Neural progenitor cell (in vitro differentiated cells): ENCODE results near the gene L1TD1. TPM values are rescaled to one million over a fixed set of nuclear protein-coding genes. Genes with fewer than 3 reads are reported as not detected.
"Not testable (repeated sequence)": the region's sequence is repeated elsewhere in the genome, so short reads cannot be mapped to it uniquely, and the experiment has no call there.

Experiments
- DNase-seq: peaks from one replicate; pipeline ENCODE4 v3.0.0-alpha.2; 2016; ENCODE audit warnings: low spot score
- H2AFZ ChIP-seq: fragments of 200-600 bp; sonication (generic); replicated peaks from 2 replicates; pipeline ENCODE4 v1.6.1; 2016; ENCODE audit warnings: antibody characterized with exemption
- H3F3A ChIP-seq: fragments of 200-600 bp; sonication (generic); 2 replicates; pipeline ENCODE4 v1.6.1; 2016; ENCODE audit warnings: antibody characterized with exemption, low read depth
- H3K27ac ChIP-seq: fragments of 200-600 bp; sonication (generic); 2 replicates; pipeline ENCODE4 v1.5.1; 2016; ENCODE audit warnings: mild to moderate bottlenecking
- H3K27me3 ChIP-seq: fragments of 200-600 bp; sonication (generic); 2 replicates; pipeline ENCODE4 v1.6.1; 2016; ENCODE audit warnings: mild to moderate bottlenecking, moderate library complexity
- H3K36me3 ChIP-seq: fragments of 200-600 bp; sonication (generic); 2 replicates; pipeline ENCODE4 v1.5.1; 2016
- H3K4me1 ChIP-seq: fragments of 200-600 bp; sonication (generic); 2 replicates; pipeline ENCODE4 v1.6.1; 2016; ENCODE audit warnings: mixed run types
- H3K4me2 ChIP-seq: fragments of 200-600 bp; sonication (generic); 2 replicates; pipeline ENCODE4 v1.6.1; 2016
- H3K4me3 ChIP-seq: fragments of 200-600 bp; sonication (generic); 2 replicates; pipeline ENCODE4 v1.5.1; 2016
- H3K79me2 ChIP-seq: fragments of 200-600 bp; sonication (generic); 2 replicates; pipeline ENCODE4 v1.6.1; 2016; ENCODE audit warnings: low read depth
- H3K9ac ChIP-seq: fragments of 200-600 bp; sonication (generic); 2 replicates; pipeline ENCODE4 v1.6.1; 2016
- H3K9me3 ChIP-seq: fragments of 200-600 bp; sonication (generic); 2 replicates; pipeline ENCODE4 v1.5.1; 2016; ENCODE audit warnings: low read depth
- H4K20me1 ChIP-seq: fragments of 200-600 bp; sonication (generic); 2 replicates; pipeline ENCODE4 v1.6.1; 2016; ENCODE audit warnings: low read depth
- H3K27ac Mint-ChIP-seq: 3 replicates; pipeline ENCODE4 v1.8.0; 2021; ENCODE audit warnings: mixed read lengths
- H3K27me3 Mint-ChIP-seq: 2 replicates; pipeline ENCODE4 v1.8.0; 2022; ENCODE audit warnings: low read depth, mild to moderate bottlenecking, inconsistent platforms, moderate library complexity, mixed read lengths; ENCODE audit not compliant: insufficient read depth
- H3K36me3 Mint-ChIP-seq: 3 replicates; pipeline ENCODE4 v1.8.0; 2021; ENCODE audit warnings: mixed read lengths
- H3K4me1 Mint-ChIP-seq: 3 replicates; pipeline ENCODE4 v1.8.0; 2021; ENCODE audit warnings: mixed read lengths
- H3K4me3 Mint-ChIP-seq: 3 replicates; pipeline ENCODE4 v1.8.0; 2021; ENCODE audit warnings: mild to moderate bottlenecking, moderate library complexity, mixed read lengths
- H3K9me3 Mint-ChIP-seq: 3 replicates; pipeline ENCODE4 v1.8.0; 2020; ENCODE audit warnings: mixed read lengths
- CTCF ChIP-seq: fragments of 200-600 bp; sonication (generic); IDR thresholded peaks from 2 replicates; pipeline ENCODE4 v1.5.1; 2017; ENCODE audit warnings: antibody characterized with exemption, mild to moderate bottlenecking
- EZH2 ChIP-seq: fragments of 200-600 bp; sonication (generic); IDR thresholded peaks from 2 replicates; pipeline ENCODE4 v1.6.1; 2017; ENCODE audit warnings: antibody characterized with exemption, mild to moderate bottlenecking, moderate library complexity
- EZH2phosphoT487 ChIP-seq: fragments of 200-600 bp; sonication (generic); IDR thresholded peaks from 2 replicates; pipeline ENCODE4 v1.6.1; 2017; ENCODE audit warnings: antibody characterized with exemption
- total RNA-seq: library from RNA; depleted of rRNA; stranded (reverse); fragments of >200 nt; gene quantifications from 2 replicates; pipeline ENCODE4 v1.2.3, GENCODE V29; 2015; ENCODE audit warnings: low replicate concordance

L1TD1 gene, protein sequence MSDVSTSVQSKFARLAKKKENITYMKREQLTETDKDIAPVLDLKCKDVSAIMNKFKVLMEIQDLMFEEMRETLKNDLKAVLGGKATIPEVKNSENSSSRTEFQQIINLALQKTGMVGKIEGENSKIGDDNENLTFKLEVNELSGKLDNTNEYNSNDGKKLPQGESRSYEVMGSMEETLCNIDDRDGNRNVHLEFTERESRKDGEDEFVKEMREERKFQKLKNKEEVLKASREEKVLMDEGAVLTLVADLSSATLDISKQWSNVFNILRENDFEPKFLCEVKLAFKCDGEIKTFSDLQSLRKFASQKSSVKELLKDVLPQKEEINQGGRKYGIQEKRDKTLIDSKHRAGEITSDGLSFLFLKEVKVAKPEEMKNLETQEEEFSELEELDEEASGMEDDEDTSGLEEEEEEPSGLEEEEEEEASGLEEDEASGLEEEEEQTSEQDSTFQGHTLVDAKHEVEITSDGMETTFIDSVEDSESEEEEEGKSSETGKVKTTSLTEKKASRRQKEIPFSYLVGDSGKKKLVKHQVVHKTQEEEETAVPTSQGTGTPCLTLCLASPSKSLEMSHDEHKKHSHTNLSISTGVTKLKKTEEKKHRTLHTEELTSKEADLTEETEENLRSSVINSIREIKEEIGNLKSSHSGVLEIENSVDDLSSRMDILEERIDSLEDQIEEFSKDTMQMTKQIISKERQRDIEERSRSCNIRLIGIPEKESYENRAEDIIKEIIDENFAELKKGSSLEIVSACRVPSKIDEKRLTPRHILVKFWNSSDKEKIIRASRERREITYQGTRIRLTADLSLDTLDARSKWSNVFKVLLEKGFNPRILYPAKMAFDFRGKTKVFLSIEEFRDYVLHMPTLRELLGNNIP
- total RNA-seq = 12.5 and 15.4 TPM in 2 replicates

DNA sequence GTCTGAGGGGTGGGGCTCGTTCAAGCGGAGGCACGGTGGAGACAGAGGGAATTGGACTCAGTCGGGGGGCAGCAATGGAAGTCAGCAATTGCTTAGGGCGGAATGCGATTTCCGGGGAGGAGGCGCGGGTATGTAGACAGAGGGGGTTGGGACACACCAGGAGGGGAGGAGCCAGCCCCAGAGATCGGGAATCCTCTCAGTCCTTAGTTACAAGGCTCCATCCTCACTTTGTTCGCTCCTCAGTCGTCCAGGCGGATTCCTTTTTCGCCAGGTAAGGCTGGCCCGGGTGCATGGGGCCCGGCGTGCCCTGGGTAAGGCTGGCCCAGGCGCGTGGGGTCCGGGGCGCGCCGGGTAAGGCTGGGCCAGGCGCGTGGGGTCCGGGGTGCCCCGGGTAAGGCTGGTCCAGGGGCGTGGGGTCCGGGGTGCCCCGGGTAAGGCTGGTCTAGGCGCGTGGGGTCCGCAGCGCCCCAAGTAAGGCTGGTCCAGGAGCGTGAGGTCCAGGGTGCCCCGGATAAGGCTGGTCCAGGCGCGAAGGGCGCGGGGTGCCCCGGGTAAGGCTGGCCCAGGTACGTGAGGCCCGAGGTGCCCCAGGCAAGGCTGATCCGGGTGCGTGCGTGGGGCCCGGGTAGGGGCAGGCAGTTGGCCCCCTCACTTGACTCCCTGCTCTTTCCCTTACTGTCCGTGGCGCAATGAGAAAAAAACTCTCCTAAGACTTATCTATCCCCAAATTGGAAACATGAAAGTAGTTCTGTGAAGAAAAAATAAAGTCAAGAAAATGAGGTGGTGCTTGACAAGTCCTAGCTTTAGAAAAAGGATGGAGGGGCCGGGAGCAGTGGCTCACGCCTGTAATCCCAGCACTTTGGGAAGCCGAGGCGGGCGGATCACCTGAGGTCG, at the start of gene L1TD1:
Gene L1TD1, plus strand, starts transcription at position 199 of the 894 bp plus-strand sequence. CDS start 11,780 bp downstream, outside the sequence.
- peaks cover 27% of the 10 kb centered on the region for H3K79me2 ChIP-seq
- peaks cover 2% of the 10 kb centered on the region for H3K36me3 Mint-ChIP-seq

DNA sequence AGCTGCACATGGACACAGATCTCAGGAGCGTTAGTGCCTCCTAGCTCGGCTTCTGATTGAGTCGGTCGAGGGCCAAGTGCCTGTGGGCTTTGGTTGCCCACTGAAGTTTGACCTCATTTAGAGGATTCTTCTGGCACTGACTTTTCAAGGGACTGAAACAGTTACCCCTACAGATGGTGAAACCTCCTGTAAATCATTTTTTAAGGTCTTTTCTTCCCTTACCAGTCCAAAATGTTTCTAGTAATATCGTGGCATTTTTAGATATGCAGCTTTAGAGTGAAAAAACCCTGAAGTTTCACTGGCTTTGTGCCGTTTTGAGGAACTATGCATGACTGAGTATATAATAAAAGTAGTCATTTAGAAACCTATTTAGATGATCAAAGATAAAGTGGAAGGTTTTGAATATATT, 34.7 kb upstream of the L1TD1 start:
- Mint-ChIP-seq H3K27me3 (no peaks in the 10 kb centered on the region), H3K9me3 (no peaks in the 10 kb centered on the region), H3K4me3 (no peak overlapping the region), H3K4me1 (no peaks in the 10 kb centered on the region), H3K27ac (no peak overlapping the region), H3K36me3 (no peaks in the 10 kb centered on the region)
- no peak overlapping the region for H3K4me3 ChIP-seq
- no peak overlapping the region for H3K9ac ChIP-seq
- no peaks in the 10 kb centered on the region for H3F3A ChIP-seq
- TF ChIP-seq CTCF (no peak), EZH2 (no peak), EZH2phosphoT487 (no peak)
- no peak for DNase-seq
- no peak overlapping the region for H3K27ac ChIP-seq
- no peaks in the 10 kb centered on the region for H3K4me1 ChIP-seq
- H3K9me3 ChIP-seq = no peaks in the 10 kb centered on the region
- H4K20me1 ChIP-seq = no peaks in the 10 kb centered on the region
- H3K4me2 ChIP-seq = no peak overlapping the region
- no peak overlapping the region for H2AFZ ChIP-seq
- H3K27me3 ChIP-seq = no peaks in the 10 kb centered on the region
- H3K36me3 ChIP-seq = no peaks in the 10 kb centered on the region
- no peaks in the 10 kb centered on the region for H3K79me2 ChIP-seq

More for the DNA sequence above, at the start of gene L1TD1:
- peak within 1 kb of the TSS; percentile 78 for H3K4me3 Mint-ChIP-seq
- no peak within 1 kb of the TSS for H3K27ac Mint-ChIP-seq
- DNase-seq = peak; percentile 88
- H3K9me3 Mint-ChIP-seq = peaks cover 17% of the 10 kb centered on the region
- Histone ChIP-seq H4K20me1 (peaks cover 23% of the 10 kb centered on the region), H3K27me3 (peaks cover 42% of the 10 kb centered on the region), H3K9me3 (no peaks in the 10 kb centered on the region), H2AFZ (peak within 1 kb of the TSS; percentile 83), H3K4me1 (peaks cover 17% of the 10 kb centered on the region), H3F3A (peaks cover 35% of the 10 kb centered on the region), H3K27ac (no peak within 1 kb of the TSS), H3K4me2 (peak within 1 kb of the TSS; percentile 88), H3K36me3 (no peaks in the 10 kb centered on the region), H3K9ac (no peak within 1 kb of the TSS), H3K4me3 (peak within 1 kb of the TSS; percentile 71)
- peaks cover 21% of the 10 kb centered on the region for H3K4me1 Mint-ChIP-seq
- H3K27me3 Mint-ChIP-seq = peaks cover 33% of the 10 kb centered on the region
- TF ChIP-seq EZH2phosphoT487 = peak; percentile 27
- TF ChIP-seq EZH2 = no peak
- TF ChIP-seq CTCF = no peak

DNA sequence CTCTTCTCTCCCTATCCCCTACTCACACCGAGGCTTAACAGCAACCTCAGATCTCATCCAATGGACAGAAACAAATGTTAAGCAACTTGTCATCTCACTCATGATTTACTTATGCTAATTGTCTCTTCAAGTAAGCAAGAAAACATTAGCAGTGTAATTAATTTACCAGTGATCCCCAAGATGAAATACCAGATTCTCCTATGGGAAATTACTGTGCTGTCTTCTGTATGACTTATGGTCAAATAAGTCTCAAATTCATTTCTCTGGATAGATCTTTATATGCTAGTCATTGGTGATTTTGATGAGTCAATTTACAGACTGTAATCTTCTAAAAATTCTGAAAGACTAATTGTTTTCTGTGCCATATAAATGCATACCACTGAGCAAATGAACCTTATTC, 32.9 kb upstream of the L1TD1 start:
- no peak overlapping the region for H3K4me3 ChIP-seq
- no peaks in the 10 kb centered on the region for H3K9me3 ChIP-seq
- no peaks in the 10 kb centered on the region for H3K27me3 ChIP-seq
- no peaks in the 10 kb centered on the region for H3K36me3 Mint-ChIP-seq
- no peaks in the 10 kb centered on the region for H4K20me1 ChIP-seq
- no peaks in the 10 kb centered on the region for H3K36me3 ChIP-seq
- H3K27ac Mint-ChIP-seq = no peak overlapping the region
- H3K9me3 Mint-ChIP-seq = no peaks in the 10 kb centered on the region
- no peak for DNase-seq
- no peaks in the 10 kb centered on the region for H3K79me2 ChIP-seq
- H2AFZ ChIP-seq = no peak overlapping the region
- H3K4me3 Mint-ChIP-seq = no peak overlapping the region
- H3K4me1 Mint-ChIP-seq = no peaks in the 10 kb centered on the region
- no peak overlapping the region for H3K9ac ChIP-seq
- H3F3A ChIP-seq = no peaks in the 10 kb centered on the region
- H3K27ac ChIP-seq = no peak overlapping the region
- H3K4me2 ChIP-seq = no peak overlapping the region
- TF ChIP-seq EZH2phosphoT487 = no peak
- no peak for TF ChIP-seq CTCF
- no peak for TF ChIP-seq EZH2
- no peaks in the 10 kb centered on the region for H3K4me1 ChIP-seq
- H3K27me3 Mint-ChIP-seq = no peaks in the 10 kb centered on the region

DNA sequence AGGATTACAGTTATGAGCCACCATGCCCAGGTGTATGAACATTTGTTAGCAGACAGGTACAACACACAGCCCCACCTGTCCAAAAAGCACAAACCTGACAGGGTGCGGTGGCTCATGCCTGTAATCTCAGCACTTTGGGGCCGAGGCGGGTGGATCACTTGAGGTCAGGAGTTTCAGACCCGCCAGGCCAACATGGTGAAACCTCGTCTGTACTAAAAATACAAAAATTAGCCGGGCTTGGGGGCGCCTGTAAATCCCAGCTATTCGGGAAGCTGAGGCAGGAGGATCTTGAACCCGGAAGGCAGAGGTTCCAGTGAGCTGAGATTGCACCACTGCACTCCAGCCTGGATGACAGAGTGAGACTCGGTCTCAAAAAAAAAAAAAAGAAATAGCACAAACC, 24.3 kb upstream of the L1TD1 start:
- not testable (repeated sequence) for H3F3A ChIP-seq, H3K4me1 Mint-ChIP-seq, H3K27me3 ChIP-seq, H3K9me3 Mint-ChIP-seq, H3K4me3 Mint-ChIP-seq, H3K27me3 Mint-ChIP-seq, H3K4me3 ChIP-seq, DNase-seq, H3K4me2 ChIP-seq, H3K36me3 Mint-ChIP-seq, H3K79me2 ChIP-seq, H3K36me3 ChIP-seq, H2AFZ ChIP-seq, H4K20me1 ChIP-seq, H3K27ac ChIP-seq, H3K9ac ChIP-seq, H3K9me3 ChIP-seq, H3K4me1 ChIP-seq, H3K27ac Mint-ChIP-seq
